HG02610 (cell line): ENCODE data around the gene ZNF692.
"Not testable (repeated sequence)": the region's sequence is repeated elsewhere in the genome, so short reads cannot be mapped to it uniquely, and the experiment has no call there.

Experiments
- ATAC-seq: cut with Tn5 transposase; IDR thresholded peaks from one replicate; pipeline ENCODE4 v1.9.1; 2021; ENCODE audit warnings: mild to moderate bottlenecking, moderate library complexity; ENCODE audit not compliant: unreplicated experiment

ZNF692 gene

GRCh38 chr1:248811514-248812490 is 47.1 kb downstream of the ZNF692 start:
- ATAC-seq: no peak

GRCh38 chr1:248810727-248811513 is 48.0 kb downstream of the ZNF692 start:
- ATAC-seq: no peak

DNA sequence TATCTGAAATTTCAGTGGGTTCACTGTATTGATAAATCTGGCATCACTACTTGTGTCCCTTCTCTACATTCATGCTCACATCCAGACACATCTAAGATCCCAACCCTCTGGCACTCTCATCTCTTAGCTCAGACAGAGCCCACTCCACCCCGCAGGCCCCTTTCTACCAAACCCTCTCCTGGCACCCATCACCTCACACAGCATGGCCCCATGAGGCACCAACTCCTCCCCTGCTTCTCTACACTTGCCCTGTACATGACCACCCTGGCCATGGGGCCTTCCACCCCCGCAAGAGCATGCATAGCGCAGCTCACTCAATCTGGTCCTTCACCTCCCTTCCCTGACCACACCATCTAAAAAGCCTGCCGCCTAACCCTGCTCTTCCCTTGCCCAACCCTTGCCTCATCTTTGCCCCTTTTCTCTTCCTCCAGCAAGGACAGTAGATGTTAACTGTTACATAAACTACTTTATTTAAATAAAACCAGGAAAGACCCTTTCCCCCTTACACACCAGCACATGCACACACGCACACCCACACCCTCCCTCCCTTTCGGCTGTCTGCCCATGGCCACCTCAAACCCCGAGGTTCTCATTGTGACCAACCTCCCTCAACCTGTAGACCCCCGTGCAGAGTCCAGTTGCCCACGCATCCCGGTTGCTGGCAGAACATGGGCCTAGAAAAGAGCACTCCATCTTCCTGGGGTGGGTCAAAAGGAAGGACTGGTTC is 48.7 kb downstream of the ZNF692 start:
- ATAC-seq: no peak

DNA sequence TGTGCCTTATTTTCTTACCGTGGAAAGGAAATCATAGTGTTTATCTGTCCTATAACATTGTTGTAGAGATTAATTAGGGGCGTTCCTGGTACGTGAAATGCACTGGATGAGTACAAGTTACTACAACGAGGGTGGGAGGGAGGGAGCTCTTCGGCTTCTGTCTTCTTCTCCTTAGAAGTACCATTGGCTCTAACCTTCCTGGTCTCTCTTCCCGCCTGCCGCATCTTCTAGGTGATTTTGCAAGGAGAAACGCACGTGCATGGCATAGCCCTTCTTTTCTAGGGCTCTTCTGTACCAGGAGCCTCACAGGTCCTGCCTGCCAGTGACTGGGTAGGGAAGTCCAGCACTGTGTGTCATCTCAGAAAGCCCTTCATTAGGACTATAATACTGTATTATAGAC is 50.0 kb downstream of the ZNF692 start:
- ATAC-seq: no peak

DNA sequence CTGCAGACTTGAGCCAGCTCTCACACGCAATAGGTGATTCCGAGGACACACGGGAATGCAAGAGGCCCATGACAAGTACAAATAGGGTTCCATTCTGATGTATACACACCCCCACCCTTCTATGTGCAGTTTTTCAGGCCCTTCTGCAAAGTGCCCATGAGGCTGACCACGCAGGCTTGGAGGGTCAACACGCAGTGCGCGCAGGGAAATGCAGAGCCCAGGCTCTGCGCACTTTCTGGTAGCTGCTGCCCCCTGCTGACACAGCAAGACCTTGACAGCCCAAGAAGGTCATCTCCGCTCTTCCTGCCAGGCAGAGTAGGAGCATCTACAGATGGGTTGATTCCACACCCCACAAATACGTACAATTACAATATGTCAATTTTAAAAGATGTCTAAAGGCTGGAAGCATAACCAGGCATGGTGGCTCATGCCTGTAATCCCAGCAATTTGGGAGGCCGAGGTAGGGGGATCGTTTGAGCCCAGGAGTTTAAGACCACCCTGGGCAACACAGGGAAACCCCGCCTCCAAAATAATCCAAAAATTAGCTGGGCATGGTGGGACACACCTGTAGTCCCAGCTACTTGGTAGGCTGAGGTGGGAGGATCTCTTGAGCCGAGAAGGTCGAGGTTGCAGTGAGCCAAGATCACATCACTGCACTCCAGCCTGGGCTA is 51.7 kb downstream of the ZNF692 start:
- ATAC-seq: peak; percentile 56

GRCh38 chr1:248805876-248806275 is 53.0 kb downstream of the ZNF692 start:
- no peak for ATAC-seq

- ATAC-seq: peak; percentile 83
Measured at GRCh38 chr1:248804771-248805681, 53.9 kb downstream of the ZNF692 start.

GRCh38 chr1:248803501-248803900 is 55.4 kb downstream of the ZNF692 start:
- not testable (repeated sequence) for ATAC-seq

- no peak for ATAC-seq
Measured at GRCh38 chr1:248802454-248802853, 56.4 kb downstream of the ZNF692 start.

- ATAC-seq: no peak
Measured at GRCh38 chr1:248800459-248800858, 58.4 kb downstream of the ZNF692 start.
